HFF-Myc (cell line): ENCODE data around the gene MRPL55.

Experiments used
- DNase-seq: peaks from one replicate; pipeline ENCODE4 v3.0.0-alpha.2; 2011; ENCODE audit warnings: low read depth; ENCODE audit errors: extremely low read depth
- H3K4me3 ChIP-seq: replicated peaks from 2 replicates; pipeline ENCODE4 v1.5.1; 2011; ENCODE audit warnings: low read depth, mild to moderate bottlenecking, control low read depth, low read length
- TF ChIP-seq, protein P1 (sequence below): IDR thresholded peaks from 2 replicates; pipeline ENCODE4 v1.5.1; 2012; ENCODE audit warnings: mild to moderate bottlenecking, low read depth, low read length, control low read depth; ENCODE audit errors: missing control alignments

The MRPL55 gene

DNA sequence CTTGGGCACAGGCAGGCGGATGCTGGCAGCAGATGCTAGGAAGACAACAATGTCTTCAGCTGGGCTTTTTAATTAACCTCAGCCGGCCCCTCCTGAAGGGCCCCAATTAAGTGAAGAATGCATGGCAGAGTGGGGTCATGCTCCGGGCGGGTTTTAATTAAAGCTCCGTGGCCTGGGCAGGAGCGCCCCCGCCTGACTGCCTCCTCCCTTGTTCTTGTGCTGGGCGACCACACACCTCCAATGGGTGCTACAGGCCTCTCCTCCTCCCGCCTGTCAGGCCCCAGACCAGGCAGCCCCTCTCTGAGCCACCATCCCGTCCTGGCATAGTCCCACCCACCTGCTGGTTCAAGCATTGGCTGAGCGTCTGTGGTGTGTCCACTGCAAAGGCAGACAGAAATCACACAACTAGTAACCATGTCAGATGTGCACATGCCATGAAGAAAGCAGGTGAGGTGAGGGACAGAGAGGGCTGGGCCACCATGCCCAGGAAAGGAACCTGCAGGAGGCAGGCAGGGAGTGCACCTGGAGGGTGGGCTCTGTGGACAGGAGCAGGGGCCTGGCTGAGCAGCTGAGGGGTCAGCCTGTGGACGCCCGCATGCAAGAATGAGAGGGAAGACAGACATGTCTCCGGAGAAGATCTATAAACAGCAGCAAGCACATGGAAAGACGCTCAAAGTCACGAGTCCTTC is 35.1 kb downstream of the MRPL55 start:
- no peak for DNase-seq
- TF ChIP-seq, protein P1, sequence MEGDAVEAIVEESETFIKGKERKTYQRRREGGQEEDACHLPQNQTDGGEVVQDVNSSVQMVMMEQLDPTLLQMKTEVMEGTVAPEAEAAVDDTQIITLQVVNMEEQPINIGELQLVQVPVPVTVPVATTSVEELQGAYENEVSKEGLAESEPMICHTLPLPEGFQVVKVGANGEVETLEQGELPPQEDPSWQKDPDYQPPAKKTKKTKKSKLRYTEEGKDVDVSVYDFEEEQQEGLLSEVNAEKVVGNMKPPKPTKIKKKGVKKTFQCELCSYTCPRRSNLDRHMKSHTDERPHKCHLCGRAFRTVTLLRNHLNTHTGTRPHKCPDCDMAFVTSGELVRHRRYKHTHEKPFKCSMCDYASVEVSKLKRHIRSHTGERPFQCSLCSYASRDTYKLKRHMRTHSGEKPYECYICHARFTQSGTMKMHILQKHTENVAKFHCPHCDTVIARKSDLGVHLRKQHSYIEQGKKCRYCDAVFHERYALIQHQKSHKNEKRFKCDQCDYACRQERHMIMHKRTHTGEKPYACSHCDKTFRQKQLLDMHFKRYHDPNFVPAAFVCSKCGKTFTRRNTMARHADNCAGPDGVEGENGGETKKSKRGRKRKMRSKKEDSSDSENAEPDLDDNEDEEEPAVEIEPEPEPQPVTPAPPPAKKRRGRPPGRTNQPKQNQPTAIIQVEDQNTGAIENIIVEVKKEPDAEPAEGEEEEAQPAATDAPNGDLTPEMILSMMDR: no peak

DNA sequence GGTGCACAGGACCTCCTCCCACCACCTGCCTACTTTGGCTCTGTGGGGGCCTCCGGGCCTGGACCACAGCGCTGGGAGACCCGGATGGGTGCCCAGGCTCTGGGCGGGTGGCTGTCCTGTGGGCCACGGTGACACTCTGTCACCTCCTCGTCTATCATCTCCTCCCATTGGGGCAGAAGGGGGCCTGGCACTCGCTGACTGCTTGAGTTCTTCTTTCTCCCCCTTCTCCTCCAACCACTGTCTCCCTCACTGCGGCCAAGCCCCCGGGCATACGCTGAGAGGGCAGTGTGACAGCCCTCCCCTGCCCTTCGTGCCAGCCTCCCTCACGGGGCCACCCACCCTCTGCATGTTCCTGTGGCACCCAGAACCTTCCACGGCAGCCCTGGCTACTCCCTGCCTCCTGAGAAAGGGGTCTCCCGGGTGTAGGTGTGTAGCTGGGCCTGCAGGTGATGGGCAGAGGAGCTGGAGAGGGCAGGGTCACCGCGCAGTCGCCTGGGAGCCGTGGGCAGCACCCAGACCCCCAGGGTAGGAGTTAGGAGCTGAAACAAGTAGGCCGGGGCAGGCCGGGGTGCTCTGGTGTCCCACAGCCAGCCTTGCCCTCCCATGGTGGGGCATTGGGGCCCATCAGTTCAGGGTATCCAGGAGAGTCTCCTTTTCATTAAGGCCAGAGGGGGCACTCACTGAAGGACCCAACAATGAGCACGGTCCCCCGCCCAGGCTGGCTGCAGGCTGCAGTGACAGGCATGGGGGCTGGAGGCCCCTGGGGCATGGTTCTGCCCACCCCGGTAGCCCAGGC is 35.8 kb downstream of the MRPL55 start:
- no peak overlapping the region for H3K4me3 ChIP-seq
- TF ChIP-seq, protein P1: no peak
- DNase-seq: no peak

More for the DNA sequence above, 35.1 kb downstream of the MRPL55 start:
- no peak overlapping the region for H3K4me3 ChIP-seq

DNA sequence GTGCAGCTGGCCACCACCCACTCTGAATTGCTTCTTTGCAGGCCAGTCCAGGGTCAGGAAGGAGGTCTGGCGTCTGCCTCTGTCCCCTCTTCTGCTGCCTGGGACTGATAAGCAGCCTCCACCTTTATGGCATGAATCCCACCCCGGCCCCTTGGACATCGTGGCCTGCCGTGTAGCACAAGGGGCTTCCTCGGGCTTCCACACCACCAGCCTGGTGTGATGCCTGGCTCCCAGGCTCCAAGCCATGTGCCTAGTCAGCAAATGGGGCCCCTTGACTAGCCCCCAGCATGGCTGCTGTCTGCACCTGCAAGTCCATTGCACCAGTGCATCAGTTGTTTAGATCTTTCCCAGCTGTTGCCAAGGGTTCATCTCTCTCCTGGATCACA is 36.4 kb downstream of the MRPL55 start:
- no peak overlapping the region for H3K4me3 ChIP-seq
- TF ChIP-seq, protein P1: no peak
- DNase-seq: no peak

DNA sequence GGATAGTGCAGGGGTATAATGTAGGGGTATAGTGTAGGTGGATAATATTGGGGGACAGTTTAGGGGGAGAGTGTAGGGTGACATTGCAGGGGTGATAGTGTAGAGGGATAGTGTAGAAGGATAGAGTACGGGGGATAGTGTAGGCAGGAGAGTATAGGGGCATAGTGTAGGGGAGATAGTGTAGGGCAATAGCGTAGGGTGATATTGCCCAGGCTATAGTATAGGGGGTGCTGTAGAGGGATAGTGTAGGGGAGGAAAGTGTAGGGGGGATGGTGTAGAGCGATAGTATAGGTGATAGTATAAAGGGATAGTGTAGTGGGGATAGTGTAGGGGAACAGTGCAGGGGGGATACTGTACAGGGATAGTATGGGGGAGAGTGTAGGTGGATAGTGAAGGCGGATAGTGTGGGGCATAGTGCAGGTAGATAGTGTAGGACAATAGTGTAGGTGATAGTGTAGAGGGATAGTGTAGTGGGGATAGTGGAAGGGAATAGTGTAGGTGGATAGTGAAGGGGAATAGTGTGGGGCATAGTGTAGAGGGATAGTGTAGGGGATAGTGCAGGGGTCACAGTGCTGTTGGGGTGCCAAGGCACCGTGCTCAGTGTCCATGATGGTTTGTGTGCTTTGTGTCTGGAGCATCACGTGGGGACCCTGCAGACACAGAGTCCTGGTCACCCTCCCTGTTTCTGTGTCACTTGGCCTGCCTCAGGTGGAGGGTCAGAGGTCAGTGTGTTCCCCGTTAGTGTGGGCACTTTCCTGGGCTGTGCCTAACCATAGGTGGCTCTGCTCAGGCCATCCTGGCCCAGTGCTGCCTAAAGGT is 37.1 kb downstream of the MRPL55 start:
- H3K4me3 ChIP-seq: no peak overlapping the region
- TF ChIP-seq, protein P1: no peak
- no peak for DNase-seq

DNA sequence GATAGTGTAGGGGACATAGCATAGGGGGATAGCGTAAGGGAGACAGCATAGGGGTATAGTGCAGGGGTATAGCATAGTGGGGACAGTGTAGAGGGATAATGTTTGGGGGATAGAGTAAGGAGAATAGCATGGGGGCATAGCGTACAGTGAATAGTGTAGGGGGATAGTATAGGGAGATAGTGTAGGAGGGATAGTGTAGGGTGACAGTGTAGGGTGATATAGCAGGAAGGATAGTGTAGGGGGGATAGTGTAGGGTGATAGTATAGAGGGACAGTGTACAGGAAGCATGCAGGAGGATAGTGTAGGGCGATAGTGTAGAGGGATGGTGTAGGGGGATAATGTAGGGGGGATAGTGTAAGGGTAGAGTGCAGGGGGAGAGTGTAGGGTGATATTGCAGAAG is 38.2 kb downstream of the MRPL55 start:
- no peak overlapping the region for H3K4me3 ChIP-seq
- TF ChIP-seq, protein P1: no peak
- no peak for DNase-seq

DNA sequence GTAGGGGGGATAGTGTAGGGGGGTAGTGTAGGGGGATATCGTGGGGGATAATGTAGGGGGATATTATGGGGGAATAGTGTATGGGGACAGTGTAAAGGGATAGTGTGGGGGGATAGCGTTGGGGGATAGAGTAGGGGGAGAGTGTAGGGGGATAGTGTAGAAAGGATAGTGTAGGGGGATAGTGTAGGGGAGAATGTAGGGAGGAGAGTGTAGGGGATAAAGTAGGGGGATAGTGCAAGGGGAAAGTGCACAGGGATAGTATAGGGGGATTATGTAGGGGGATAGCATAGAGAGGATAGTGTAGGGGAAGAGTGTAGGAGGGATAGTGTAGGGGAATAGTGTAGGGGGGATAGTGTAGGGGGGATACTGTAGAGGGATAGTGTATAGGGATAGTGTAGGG is 38.9 kb downstream of the MRPL55 start:
- H3K4me3 ChIP-seq: no peak overlapping the region
- TF ChIP-seq, protein P1: no peak
- DNase-seq: no peak
